ENCODE data around the gene HTR2B.
"Not testable (repeated sequence)": the region's sequence is repeated elsewhere in the genome, so short reads cannot be mapped to it uniquely, and the experiment has no call there.

The HTR2B gene

DNA sequence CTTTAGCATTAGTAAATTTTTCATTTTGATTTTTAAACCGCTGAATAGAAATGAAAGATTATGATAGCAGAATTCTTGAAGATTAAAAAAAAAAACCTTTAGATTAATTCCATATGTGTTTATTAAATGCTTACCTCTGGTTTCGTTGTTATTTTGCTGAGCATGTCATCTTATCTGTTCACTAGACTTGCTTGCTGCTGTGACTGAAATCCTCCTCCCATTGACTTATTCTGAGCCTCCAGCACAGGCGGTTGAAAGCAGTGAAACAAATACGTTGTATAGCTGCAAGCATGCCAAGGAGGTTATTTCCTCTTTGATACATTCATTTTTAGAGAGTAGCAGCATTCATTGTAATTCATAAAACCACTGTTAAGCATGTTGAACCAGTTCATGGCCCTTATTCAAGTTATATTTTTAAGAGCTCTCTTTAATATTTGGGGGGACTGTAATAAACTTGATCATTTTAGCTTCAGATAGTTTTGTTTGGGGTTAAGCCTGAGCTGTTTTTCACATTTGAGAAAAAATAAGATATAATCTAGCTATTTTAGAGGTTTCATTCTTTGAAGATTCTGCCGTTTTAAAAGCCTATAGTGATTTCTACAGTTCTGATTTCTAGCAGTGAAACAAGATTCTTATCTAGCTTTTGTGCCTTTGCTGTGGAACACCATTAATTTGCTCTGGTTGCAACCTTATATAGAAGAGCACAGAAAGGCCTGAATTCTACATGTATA lies at the start of gene HTR2B:
Gene HTR2B (minus strand): TSS at position 205 of the 731 bp plus-strand sequence. CDS start 1,278 bp downstream, outside the sequence.
- DNase-seq, result no peak

DNA sequence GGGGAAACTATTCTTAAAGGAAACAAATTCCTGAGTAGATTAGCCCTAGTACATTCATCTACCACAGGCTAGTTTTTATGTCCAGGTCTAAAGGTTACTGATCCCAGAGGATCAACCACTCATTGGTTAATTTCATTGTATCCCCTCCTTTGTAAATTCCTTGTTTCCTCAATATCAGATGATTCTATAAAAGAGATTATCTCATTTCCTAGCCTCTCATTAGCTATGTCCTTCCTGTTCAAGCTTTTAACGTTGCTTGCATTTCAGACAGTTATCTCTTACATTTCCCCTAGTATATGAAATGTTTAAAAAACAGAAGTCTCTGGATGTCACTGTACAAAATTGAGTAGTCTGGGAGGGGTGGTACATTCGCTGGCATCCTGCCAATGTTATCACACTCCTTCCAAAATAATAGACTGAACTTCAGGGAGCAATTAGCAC lies 49.4 kb upstream of the HTR2B start:
- no peak for DNase-seq

DNA sequence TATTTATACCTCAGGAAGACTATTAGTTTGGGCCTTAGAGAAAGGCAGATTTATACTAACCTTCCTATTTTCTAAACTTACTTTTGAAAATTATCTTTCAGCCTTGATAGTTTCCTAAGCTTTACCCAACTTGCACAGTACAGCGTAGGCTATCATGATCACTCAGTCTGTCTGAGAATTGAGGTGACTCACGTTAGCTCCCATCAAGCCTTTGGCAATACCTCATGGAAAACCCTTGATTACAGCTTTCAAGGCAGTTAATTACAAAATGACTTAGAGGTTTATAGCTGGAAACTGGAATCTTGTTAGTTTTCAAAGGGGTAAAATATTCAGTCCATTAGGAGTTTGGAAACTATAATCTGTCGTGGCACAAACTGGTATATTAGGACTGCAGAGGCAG lies 47.2 kb upstream of the HTR2B start:
- no peak for DNase-seq

DNA sequence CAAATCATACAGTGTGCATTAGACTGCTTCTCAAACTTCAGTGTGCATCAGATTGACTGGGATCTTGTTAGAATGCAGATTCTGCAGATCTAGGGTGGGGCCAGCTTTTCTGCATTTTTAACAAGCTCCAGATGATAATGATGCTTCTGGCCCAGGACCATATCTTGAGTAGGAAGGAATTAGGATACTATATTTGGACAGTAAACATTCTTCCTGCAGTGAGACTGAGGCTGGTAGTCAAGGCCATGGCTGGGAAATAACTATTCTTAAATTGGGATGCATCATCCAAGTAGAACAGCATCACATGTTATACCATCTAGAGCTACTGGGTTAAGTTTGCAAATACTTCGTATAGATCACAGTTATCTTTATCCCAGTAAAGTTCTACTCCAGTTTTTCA lies 45.2 kb upstream of the HTR2B start:
- no peak for DNase-seq

DNA sequence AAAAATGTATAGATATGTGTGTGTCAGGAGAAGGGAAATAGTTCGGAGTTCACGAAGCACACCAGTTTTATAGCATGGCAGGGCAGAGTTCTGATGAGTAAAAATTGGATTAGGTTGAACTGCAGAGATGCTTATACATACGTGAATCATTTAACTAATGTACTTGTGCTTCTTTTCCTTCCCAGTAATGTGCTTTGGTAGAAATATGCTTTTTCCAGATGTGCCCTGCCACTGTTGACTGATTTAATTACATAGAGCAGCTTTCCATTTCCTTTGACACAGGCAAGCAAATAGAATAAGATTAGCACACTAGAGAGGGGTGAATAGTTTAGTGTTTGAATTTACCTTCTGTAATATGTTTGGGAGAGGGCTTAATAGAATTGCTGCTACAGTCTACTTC lies 44.6 kb upstream of the HTR2B start:
- DNase-seq, result no peak

DNA sequence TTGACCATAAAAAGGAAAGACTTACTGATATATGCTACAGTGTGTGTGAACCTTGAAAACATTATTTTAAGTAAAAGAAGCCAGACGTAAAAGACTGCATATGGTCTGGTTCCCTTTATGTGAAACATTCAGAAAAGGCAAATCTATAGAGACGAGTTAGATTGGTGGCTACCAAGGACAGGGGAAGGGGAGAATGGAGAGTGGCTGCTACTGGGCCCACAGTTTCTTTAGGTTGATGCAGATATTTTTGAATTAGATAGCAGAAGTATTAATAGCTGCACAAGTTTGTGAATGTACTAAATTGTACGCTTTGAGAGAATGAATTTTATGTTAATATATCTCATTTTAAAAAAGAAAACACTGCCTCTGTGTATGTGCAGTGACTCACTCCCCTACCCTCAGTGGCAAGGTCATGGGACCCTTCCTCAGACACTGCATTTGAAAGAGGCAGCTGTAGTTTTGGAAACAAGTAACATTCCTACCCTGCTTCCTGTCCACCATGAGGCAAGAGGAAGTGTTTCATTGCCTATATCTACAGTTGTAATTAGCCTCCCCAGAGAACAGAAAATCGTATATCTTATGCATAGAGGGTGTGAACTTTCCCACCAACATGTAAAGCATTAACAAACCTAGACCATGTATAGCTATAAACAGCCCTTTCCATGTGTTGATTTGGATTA lies 43.8 kb upstream of the HTR2B start:
- no peak for DNase-seq

DNA sequence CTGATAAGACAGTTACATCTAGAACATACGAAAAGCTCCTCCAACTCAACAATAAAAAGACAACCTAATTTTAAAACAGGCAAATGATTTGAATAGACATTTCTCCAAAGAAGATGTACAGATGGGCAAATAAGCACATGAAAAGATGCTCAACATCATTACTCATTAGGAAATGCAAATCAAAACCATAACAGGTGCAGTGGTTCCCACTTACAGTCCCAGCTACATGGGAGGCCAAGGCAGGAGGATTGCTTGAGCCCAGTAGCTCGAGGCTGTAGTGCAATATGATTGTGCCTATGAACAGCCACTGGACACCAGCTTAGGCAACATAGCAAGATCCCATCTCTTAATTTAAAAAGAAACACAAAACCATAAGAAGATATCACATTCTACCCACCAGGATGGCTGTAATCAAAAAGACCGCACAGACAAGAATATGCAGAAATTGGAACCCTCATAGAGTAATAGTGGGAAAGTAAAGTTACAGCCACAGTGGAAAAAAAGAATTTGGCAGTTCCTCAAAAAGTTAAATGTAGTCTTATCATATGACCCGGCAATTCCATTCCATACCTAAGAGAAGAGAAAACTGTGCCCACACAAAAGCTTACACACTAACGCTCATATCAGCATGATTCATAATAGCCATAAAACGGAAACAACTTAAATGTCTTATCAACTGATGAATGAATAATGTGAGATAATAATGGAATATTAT lies 43.1 kb upstream of the HTR2B start:
- no peak for DNase-seq

DNA sequence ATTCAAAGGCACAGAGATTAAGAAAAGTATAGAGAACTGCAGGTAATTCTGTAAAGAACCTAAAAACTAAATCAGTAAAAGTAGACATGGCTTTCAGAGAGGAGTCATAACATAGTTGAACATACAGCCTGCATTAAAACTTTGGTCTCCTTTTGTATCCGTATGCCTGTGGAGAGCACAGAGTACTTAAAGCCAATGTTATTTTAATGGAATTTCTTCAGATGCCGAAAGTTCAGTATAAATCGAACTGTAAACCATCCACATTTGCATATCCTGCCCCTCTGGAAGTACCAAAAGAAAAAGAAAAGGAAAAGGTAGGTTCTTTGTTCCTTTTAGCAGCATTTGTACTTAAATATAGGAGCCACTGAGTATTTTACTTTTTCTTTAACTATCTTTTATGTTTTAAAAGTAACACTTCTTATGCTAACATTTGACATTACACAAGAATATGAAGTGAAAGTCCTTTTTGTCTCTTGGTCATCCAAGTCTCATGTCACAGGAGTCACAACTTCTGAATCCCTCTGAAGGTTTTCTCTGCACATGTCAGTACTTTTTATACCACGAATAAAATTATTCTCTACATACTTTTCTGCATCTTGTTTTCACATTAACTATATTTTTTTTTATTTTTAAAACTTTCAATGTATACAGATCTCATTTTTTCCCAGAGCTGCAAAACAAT lies 38.7 kb upstream of the HTR2B start:
- DNase-seq, result no peak

DNA sequence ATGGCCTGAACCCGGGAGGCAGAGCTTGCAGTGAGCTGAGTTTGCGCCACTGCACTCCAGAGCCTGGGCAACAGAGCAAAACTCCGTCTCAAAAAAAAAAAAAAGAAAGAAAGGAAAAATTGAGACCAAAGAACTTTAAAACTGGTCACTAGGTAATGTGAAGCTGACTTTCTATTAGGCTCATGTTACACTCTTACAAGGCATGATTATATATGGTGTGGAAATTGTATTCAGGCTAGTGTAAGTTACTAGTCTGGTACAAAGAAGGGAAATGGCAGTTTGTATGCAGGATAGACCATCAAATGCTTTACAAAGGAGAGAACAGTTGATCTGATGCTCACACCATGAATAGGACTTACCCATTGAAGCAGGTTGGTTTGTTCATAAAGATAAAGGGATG lies 38.2 kb upstream of the HTR2B start:
- no peak for DNase-seq

DNA sequence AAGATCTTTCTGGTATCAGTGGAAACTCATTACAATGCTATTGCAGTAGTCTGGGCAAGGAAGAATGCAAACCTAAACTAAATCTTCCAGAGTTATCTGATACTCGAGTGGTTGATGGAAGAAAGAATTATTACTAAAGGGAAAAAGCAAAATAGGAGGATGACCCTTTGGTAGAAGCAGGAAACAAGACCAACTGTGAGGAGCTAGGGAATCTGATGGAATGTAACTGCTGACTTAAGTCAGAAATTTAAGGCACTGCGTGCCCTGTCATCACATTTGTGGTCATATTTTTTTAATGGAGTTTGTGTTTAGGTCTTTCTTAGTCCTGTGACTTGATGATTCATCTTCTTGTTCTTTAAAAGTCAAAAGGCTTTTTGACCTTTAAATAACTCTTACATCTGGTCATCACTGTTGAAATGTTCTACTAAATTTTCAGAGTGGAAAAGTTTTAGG lies 37.1 kb upstream of the HTR2B start:
- no peak for DNase-seq

DNA sequence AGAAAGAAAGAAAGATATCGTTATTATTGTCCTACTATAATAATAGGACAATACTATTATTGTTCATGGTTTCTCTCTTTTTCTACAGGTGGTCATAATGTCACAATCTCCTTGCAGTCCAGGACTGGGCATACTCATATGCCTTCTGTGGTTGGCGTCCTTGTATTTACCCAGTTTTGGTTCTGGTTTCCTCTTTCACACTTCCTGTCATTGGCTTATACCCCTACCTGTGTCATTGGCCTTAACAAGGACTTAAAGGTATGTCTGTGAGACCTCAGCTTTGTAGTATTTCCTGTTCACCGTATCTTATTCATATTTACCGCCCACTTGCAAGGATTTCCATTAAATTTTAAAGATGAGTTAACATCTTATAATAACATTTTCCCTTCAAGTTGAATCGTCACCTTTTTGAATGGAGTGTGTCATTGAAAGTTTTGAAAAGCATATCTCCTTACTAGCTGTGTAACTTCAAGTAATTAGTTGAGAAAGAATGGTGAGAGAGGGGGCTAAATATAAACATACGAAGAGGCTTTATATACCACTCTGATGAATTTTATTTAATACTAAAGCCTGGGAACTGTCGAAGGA lies 36.5 kb upstream of the HTR2B start:
- DNase-seq, result no peak

DNA sequence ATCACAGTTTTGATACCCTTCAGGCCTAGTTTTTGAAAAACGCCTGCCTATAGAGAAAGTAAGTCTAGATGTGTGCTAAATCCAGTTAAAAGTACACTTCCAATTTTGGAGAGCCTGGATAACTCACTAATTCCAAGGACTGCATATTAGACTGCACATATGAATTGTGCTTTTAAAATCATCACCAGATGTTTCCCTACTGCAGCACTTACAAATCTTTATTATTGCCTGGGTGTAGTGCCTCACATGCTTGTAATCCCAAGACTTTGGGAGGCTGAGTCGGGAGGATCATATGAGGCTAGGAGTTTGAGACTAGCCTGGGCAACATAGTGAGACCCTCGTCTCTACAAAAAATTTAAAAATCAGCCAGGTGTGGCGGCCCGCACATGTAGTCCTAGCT lies 35.9 kb upstream of the HTR2B start:
- no peak for DNase-seq

DNA sequence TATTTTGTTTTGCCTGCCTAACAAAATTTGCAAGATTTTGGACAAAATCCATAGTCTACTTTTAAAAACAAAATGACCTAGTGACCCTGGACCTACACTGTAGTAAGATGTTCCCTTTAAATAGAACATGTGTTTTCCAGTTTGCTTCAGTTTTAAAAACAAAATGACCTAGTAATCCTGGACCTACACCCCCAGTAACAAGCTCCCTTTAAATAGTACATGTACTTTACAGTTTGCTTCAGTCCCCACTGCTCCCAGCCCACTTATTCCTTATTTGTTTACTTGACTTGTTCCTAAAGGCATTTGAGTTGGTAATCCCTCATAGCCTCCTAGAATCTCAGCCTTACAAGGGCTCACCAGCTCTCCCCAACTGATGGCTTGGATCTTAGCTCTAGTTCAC lies 34.5 kb upstream of the HTR2B start:
- no peak for DNase-seq

DNA sequence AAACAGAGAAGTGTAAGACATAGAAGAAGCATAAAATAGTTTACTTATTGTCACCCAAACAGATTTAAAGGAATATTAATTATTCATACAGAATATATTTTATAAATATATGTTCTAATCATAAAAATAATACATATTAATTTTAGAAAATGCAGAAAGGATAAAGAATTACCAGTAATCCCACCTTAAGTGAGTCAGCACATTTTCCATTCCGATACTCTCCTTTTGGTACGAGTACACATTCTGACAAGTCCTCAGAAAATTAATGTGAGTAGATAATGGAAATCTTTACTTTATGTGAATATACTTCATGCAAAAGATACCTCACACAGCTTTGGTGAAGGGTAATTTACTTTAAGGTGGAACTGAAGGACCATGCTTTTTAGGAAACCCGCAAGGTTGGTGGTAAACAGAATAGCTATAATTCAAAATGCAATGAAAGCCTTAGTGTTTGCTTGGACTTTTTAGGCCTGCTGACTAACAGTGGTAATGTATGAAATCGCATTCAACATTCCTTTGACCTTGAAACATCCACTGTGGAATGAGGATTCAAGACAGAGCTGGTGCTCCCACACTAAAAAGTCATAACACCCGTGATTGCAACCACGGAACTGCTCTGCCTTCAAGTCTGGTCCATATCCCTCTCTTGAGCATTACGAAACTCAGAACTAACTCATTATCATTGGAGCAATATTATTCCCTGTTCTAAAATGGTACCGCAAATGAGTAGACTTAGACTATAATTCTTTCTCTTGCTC lies 28.1 kb upstream of the HTR2B start:
- no peak for DNase-seq

DNA sequence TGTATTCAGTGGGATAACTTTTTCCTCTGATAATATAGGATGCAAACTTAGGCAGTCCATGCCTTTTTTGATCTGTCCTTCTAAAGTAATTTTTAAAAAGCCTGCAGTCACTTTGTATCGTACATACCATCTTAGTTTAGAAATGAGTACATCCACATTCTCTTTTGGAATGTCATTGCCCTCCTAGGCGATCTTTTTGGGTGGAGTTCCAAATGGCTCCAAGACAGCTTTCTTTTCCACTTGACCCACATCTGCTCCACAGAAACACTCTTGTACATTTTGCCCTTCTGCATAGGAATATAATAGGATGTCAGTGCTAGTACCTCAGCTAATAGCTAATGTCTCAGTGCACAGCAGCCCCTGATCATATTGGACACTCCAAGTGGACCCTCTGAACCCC lies 21.8 kb upstream of the HTR2B start:
- no peak for DNase-seq

DNA sequence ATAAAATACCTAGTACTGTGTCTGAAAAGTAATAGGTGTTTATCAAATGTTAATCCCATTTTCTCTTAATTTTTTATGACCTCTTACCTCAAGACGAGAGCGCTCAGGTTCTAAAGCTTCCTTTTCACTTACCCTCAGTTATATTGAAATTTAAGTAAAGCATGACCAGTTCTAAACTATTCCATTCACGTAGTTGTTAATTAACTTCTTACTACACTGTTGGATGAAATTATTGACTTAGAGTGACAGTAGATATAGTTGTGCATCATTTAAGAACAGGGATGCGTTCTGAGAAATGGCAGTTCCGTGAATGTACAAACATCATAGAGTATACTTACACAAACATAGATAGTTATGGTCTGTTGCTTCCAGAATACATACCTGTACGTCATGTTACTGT lies 20.1 kb upstream of the HTR2B start:
- DNase-seq, result no peak

DNA sequence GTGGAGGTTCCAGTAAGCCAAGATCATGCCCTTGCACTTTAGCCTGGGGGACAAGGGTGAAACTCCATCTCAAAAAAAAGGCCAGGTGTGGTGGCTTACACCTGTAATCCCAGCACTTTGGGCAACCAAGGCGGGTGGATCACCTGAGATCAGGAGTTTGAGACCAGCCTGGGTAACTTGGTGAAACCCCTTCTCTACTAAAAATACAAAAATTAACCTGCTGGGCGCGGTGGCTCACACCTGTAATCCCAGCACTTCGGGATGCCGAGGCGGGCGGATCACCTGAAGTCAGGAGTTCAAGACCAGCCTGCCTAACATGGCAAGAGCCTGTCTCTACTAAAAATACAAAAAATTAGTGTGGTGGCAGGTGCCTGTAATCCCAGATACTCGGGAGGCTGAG lies 16.0 kb upstream of the HTR2B start:
- DNase-seq, result not testable (repeated sequence)

DNA sequence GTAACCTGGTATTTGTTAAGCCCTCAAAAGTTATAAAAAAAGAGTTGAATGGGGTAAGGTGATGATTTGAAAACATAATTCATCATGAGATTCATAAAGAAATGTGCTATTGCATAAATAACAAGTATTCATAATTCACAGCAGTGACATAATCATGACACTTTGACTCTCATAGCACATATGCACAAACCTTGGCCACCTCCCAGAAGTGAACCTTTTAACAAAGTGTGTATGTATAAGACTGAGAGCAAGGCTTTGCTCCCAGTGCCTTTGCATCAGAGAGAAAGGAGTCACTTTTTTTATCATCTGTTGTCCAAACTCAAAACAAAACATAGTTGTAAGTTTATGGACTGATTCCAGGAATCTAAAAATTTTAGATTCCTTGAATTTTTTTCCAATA lies 15.0 kb upstream of the HTR2B start:
- no peak for DNase-seq

DNA sequence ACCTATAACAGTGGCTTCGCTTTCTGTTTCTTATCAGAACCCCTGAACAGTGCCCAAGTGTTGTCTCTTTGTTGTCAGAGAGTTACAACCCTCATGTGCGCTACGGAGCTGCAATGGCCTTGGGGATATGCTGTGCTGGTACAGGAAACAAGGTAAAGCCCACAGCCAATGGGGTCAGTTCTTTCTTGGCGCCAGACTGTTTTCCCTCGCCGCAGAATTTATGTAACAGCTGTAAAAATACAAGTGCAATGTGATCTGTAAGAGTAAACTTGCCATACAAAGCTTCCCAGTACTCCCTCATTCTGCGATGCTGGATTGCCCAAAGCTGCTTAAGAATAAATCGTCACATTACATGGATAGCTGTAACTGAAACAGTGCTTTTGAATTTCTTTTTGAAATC lies 13.9 kb upstream of the HTR2B start:
- no peak for DNase-seq

DNA sequence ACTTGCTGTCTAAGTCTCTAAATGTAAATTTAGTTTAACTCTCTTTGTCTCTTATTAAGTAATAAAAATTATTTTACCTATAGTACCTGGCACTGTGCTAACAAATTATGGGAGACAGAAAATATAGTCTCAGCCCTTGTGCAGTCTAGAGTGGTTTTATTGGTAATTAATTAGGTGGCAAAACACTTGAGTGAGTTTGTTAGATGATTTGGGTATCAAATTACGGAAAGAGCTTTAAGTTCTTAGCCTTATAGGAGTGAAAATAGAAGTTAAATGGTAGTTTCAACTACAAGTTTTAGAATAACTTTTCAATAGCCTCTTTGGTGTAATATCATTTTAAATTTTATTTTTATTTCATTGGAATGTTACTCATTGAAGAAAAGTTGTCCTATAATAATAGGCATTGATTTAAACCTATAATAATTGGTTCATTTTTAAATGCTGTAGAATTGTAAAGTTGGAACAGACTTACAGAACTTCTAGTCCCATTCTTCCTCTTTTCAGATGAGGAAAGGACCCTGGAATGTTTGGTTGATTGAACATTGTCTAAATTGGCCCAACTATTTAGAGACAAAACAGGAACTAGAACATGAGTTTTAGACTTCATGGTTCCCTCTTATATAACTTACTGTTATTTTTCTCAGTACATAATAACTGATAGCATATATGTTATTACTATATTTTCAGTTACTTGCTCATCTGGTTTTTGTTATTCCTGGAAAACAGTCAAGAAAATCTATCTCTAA lies 10.2 kb upstream of the HTR2B start:
- no peak for DNase-seq

DNA sequence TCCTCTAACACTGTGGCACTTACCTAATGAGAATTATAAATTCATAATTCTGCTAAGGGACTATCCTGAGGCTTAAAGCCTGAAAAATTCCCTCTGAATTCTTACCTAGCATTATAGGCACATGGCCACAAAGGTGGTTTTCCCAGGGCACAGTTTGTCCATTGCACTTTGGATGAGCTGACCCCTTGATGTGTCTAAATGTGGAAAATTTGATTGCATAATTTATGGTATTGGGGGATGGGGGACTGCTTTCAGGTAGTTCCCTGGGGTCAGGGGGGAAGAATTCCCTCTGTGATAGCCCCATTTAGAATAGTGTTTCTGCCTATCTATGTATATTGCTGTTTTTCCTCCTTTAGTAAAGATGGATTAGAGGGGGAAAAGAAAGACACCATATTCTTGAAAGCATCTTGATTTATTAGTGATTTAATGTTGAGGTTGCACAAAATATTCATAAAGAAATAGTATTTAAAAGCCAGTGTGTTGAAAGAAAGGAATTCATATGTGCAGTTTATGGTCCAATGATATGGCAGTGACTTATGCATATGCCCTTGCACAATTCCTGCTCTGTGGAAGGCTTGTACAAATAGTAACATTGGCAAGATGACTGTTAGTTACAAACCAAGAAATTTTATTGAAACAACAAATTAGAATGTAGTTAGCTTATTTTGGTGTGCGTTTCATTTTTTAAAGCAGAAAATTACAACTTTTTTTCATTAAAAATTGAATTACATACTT lies 8.7 kb upstream of the HTR2B start:
- no peak for DNase-seq
